ENCODE results near the gene HTR3B.

DNA sequence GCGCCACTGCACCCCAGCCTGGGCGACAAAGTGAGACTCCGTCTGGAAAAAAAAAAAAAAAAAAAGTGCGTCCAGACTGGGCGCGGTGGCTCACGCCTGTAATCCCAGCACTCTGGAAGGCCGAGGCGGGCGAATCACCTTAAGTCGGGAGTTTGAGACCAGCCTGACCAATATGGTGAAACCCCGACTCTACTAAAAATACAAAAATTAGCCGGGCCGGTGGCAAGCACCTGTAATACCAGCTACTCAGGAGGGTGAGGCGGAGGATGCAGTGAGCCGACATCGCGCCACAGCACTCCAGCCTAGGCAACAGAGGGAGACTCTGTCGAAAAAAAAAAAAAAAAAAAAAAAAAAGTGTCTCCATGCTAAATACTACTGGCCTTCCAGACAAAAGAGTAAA lies 30.5 kb upstream of the HTR3B start:
- TF ChIP-seq, protein P1, sequence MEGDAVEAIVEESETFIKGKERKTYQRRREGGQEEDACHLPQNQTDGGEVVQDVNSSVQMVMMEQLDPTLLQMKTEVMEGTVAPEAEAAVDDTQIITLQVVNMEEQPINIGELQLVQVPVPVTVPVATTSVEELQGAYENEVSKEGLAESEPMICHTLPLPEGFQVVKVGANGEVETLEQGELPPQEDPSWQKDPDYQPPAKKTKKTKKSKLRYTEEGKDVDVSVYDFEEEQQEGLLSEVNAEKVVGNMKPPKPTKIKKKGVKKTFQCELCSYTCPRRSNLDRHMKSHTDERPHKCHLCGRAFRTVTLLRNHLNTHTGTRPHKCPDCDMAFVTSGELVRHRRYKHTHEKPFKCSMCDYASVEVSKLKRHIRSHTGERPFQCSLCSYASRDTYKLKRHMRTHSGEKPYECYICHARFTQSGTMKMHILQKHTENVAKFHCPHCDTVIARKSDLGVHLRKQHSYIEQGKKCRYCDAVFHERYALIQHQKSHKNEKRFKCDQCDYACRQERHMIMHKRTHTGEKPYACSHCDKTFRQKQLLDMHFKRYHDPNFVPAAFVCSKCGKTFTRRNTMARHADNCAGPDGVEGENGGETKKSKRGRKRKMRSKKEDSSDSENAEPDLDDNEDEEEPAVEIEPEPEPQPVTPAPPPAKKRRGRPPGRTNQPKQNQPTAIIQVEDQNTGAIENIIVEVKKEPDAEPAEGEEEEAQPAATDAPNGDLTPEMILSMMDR (IDR thresholded peaks at IDR 0.05), result no peak
- TF ChIP-seq POLR2A (IDR thresholded peaks at IDR 0.05; ENCODE audit: low read depth) (no peak), POLR2AphosphoS5 (IDR thresholded peaks at IDR 0.05) (no peak), EP300 (IDR thresholded peaks at IDR 0.05) (no peak)
